ENCODE results near the gene TTYH2. TPM values are rescaled to one million over a fixed set of nuclear protein-coding genes. Genes with fewer than 3 reads are reported as not detected.

The TTYH2 gene
- total RNA-seq, 1 donor from 2014 or later, result 2.1 TPM

DNA sequence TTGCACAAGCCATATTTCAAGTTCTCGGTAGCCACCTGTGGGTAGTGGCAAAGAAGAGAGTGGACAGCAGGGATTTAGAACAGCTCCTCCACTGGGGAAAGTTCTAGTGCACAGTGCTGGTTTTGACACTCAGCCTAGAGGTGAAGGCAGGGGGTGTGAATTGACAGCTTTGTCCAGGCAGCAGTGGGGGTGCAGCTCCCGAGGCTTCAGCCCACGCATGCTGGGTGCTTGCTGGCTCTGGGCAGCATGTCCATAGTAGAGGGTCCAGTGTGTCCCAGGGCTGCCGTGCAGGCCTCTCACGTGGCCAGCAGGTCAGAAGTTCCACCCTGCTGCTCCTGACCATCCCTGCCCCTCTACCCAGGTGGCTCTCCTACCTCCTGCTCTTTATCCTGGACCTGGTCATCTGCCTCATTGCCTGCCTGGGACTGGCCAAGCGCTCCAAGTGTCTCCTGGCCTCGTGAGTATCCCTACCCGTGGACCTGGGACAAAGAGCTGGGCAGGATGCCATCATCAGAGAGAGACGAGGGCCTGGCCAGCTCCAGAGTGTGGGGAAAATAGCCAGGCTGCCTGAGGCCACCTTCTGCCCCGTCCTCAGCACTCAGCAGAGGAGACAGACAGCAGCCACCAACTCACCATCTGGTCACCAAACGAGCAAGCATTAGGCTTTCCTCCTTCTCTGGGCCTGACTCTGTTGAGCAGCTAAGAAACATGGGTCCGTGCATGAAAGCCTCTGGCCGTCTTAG, 29.8 kb downstream of the TTYH2 start:
- H3K27ac Mint-ChIP-seq (ENCODE audit: unreplicated experiment), result no peak overlapping the region
- no peak overlapping the region for H3K4me3 Mint-ChIP-seq (ENCODE audit: unreplicated experiment)

DNA sequence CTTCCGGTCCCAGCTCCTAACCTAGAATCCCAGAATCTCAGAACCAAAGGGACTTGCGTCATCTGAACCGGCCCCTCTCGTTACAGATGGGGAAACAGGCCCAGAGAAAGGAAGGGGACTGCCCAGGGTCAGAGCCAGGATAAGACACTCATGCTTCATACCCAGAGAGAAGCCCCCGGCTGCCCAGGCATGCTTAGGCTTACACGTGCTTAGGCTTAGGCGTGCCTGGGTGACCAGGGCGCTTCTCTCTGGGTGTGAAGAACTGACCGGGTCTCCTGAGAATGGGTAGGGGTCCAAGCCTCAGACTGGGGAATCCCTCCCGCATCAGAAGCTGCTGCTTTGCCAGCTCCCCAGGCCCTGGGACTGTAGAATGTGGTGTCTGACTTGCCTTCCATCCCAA, 30.8 kb downstream of the TTYH2 start:
- Mint-ChIP-seq H3K27me3 (ENCODE audit: low read depth) (peaks cover 2% of the 10 kb centered on the region), H3K4me1 (ENCODE audit: low read depth) (peaks cover 9% of the 10 kb centered on the region), H3K4me3 (ENCODE audit: unreplicated experiment) (no peak overlapping the region), H3K9me3 (ENCODE audit: low read depth) (no peaks in the 10 kb centered on the region), H3K27ac (ENCODE audit: unreplicated experiment) (no peak overlapping the region), H3K36me3 (ENCODE audit: low read depth) (no peaks in the 10 kb centered on the region)
- no peak for DNase-seq (ENCODE audit: low spot score)
- TF ChIP-seq, protein P1, sequence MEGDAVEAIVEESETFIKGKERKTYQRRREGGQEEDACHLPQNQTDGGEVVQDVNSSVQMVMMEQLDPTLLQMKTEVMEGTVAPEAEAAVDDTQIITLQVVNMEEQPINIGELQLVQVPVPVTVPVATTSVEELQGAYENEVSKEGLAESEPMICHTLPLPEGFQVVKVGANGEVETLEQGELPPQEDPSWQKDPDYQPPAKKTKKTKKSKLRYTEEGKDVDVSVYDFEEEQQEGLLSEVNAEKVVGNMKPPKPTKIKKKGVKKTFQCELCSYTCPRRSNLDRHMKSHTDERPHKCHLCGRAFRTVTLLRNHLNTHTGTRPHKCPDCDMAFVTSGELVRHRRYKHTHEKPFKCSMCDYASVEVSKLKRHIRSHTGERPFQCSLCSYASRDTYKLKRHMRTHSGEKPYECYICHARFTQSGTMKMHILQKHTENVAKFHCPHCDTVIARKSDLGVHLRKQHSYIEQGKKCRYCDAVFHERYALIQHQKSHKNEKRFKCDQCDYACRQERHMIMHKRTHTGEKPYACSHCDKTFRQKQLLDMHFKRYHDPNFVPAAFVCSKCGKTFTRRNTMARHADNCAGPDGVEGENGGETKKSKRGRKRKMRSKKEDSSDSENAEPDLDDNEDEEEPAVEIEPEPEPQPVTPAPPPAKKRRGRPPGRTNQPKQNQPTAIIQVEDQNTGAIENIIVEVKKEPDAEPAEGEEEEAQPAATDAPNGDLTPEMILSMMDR (IDR thresholded peaks at IDR 0.05), result no peak

More for the DNA sequence above, 29.8 kb downstream of the TTYH2 start:
- no peaks in the 10 kb centered on the region for H3K27me3 Mint-ChIP-seq (ENCODE audit: low read depth)
- no peaks in the 10 kb centered on the region for H3K9me3 Mint-ChIP-seq (ENCODE audit: low read depth)
- TF ChIP-seq, protein P1 (IDR thresholded peaks at IDR 0.05), result no peak
- H3K4me1 Mint-ChIP-seq (ENCODE audit: low read depth), result peaks cover 9% of the 10 kb centered on the region
- DNase-seq (ENCODE audit: low spot score), result no peak
- no peaks in the 10 kb centered on the region for H3K36me3 Mint-ChIP-seq (ENCODE audit: low read depth)

DNA sequence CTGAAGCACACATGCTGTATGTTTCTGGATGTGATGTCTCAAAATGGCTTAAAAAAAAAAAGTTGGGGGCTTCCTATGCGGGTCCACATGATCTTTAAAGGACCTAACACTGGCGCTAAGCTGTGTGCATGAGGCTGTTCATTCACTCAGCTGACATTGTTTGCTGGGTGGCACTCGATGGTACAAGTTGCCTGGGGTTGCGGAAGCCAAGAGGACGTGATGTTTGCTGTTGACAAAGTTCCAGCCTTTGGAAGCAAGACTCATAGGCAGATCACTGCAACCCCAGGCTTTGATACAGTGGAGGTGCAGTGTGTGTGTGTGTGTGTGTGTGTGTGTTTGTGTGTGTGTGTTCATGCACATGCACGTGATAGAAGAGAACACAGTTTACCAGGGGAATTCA, 31.2 kb downstream of the TTYH2 start:
- no peak overlapping the region for H3K27ac Mint-ChIP-seq (ENCODE audit: unreplicated experiment)
- no peak for DNase-seq (ENCODE audit: low spot score)
- peaks cover 4% of the 10 kb centered on the region for H3K27me3 Mint-ChIP-seq (ENCODE audit: low read depth)
- no peaks in the 10 kb centered on the region for H3K36me3 Mint-ChIP-seq (ENCODE audit: low read depth)
- peaks cover 9% of the 10 kb centered on the region for H3K4me1 Mint-ChIP-seq (ENCODE audit: low read depth)
- no peak overlapping the region for H3K4me3 Mint-ChIP-seq (ENCODE audit: unreplicated experiment)
- TF ChIP-seq, protein P1 (IDR thresholded peaks at IDR 0.05), result no peak
- H3K9me3 Mint-ChIP-seq (ENCODE audit: low read depth), result no peaks in the 10 kb centered on the region

DNA sequence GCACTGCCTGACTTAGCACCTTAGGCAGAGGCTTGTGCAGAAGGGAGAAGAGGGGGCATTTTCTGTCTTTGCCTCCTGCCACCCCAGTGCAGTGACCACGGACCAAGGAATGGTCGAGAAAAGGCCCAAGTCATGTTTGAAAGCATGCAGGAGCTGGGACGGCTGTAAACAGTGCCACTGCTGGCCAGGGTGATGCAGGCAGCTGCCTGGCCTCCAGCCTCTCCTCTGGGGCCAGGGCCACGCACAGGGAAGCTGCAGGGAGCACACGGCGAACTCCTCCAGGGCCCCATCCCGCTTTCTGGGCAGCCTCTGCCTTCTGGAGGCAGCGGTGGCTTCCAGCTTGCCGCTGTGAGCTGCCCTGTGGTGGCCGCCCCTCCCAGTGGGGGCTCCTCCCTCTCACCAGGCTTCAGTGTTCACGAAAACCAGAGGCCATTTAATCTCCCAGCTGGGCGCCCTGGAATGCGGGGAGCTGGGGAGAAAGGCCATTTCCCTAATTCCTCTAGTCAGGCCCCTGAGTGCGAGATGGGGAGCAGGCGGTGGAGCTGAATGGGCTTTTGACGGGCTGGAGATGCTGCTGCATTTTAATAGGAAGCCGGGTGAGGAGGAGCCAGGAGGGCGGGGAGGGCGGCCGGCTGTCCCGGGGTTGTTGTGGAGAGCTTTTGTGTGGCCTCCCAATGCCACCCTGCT, 31.9 kb downstream of the TTYH2 start:
- no peaks in the 10 kb centered on the region for H3K36me3 Mint-ChIP-seq (ENCODE audit: low read depth)
- no peak for DNase-seq (ENCODE audit: low spot score)
- H3K27me3 Mint-ChIP-seq (ENCODE audit: low read depth), result peaks cover 4% of the 10 kb centered on the region
- no peaks in the 10 kb centered on the region for H3K9me3 Mint-ChIP-seq (ENCODE audit: low read depth)
- TF ChIP-seq, protein P1 (IDR thresholded peaks at IDR 0.05), result peak; percentile 33
- no peak overlapping the region for H3K27ac Mint-ChIP-seq (ENCODE audit: unreplicated experiment)
- no peak overlapping the region for H3K4me3 Mint-ChIP-seq (ENCODE audit: unreplicated experiment)
- H3K4me1 Mint-ChIP-seq (ENCODE audit: low read depth), result peaks cover 9% of the 10 kb centered on the region

DNA sequence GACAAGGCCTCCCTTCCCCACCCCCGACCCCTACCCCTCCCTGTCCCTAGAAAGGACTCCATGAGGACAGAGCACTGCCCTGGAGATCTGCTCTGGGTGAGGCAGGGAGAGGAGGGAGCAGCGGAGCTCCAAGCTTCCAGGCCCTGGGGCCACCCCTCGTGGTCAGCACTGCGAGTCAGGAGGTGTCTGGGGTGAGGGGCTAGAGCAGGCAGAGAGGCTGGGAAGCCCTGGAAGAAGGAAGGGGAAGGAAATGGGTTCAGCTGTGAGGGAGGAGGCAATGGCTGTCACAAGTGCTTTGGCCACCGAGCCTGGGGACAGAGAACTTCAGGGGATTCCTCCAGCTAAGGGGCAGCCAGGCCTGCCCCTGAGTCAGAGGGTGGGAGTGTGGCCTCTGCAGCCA, 32.5 kb downstream of the TTYH2 start:
- Mint-ChIP-seq H3K27ac (ENCODE audit: unreplicated experiment) (no peak overlapping the region), H3K4me1 (ENCODE audit: low read depth) (peaks cover 4% of the 10 kb centered on the region), H3K36me3 (ENCODE audit: low read depth) (no peaks in the 10 kb centered on the region), H3K27me3 (ENCODE audit: low read depth) (peaks cover 4% of the 10 kb centered on the region), H3K4me3 (ENCODE audit: unreplicated experiment) (no peak overlapping the region), H3K9me3 (ENCODE audit: low read depth) (no peaks in the 10 kb centered on the region)
- DNase-seq (ENCODE audit: low spot score), result no peak
- TF ChIP-seq, protein P1 (IDR thresholded peaks at IDR 0.05), result no peak
